CD4-positive, alpha-beta T cell treated with Interleukin-15 for 1 hour (primary cell): Measurements from ENCODE around the gene TRIM3.
"Not testable (repeated sequence)": the region's sequence is repeated elsewhere in the genome, so short reads cannot be mapped to it uniquely, and the experiment has no call there.

Source experiments
- DNase-seq: peaks from one replicate; pipeline ENCODE4 v3.0.0-alpha.2; 2020

TRIM3 gene

DNA sequence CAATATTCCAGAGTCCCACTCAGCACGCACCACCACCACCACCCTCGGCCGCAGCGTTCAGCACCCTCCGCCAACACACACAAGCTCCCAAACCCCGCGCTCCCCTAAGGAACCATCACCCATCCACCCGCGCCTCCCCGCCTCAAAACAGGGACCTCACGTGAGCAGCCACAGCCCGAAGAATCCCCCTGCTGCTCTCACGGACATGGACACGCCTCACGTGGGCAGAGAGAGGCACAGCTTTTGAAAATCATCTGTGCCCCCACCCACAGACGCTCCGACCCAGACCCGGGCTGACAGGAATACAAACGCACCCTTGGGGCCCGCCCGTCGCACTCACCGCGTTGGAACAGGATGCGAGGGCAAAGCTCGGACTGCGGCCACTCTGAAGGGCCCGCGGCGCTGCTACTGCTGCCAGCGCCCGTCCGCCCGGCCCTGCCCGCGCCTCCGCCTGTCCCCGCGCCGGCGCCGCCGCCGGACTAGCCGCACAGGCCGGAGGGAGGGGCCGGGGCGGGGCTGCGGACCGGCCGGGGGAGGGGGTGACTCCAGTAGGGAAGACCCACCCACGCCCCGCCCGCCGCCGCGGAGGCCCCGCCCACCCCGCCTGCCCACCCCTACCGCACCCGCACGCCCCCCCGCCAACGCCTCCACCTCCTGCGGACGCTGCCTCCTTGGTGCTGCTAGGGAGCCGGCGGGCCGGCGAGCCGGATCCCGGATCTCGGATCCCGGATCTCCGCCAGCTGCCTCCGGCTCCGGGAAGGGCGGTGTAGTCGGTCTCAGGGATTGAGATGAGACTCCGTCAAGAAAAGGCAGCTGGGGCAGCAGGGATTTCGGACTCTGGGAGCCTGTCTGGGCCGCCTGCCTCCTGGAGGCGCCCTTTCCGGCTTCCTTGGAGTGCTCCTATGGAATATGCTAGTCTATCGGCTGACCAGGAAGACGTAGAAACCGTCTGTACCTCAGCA is at the start of gene TRIM3:
Gene TRIM3 (minus strand): TSS at position 491 of the 962 bp plus-strand sequence. CDS start 8,246 bp downstream, outside the sequence.
- peak; percentile 82 for DNase-seq

DNA sequence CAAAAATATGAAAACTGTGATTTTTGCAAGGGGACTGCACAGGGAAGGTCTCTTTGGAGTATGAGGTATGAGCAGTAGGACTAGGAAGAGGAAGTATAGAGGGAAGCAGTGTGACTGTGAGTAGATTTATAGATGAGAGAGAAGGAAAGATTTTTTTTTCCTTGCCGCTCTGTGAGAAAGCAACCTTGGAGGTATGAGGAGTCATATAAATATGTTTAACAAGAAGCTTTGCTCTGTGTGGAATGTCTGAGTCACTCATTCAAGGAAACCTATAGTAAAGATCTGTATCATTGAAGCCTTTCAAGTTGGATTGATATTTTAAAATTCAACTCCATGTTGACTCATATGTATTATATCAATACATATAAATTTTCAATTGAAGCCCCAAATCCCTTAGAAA is 49.5 kb upstream of the TRIM3 start:
- DNase-seq, result no peak

DNA sequence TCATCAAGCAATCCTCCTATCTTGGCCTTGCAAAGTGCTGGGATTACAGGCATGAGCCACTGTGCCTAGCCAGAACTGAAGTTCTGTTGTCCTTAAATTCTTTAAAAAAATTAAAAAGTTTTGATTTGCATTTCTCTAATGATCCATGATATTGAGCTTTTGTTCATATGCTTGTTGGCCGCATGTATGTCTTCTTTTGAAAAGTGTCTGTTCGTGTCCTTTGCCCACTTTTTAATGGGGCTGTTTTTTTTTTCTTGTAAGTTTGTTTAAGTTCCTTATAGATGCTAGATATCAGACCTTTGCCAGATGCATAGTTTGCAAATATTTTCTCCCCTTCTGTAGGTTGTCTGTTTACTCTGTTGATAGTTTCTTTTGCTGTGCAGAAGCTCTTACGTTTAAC is 48.2 kb upstream of the TRIM3 start:
- not testable (repeated sequence) for DNase-seq

DNA sequence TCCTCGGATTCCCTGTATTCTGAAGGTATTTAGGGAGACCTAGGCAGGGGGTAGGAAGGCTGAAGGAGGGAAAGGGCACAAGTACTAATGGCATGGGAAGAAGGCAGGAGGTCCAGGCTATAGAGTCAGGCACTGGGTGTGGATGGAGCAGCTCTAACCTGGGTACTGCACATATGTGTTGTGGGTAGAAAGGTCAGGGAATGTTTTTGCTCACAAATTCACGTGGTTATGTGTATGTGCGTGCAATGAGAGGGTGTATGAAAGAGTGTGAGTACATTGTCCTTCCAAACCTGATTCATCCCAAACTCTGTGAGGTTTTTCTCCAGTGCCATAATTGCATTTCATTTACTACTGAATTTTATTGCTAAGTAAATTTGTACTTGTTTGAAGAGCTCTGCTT is 46.5 kb upstream of the TRIM3 start:
- DNase-seq, result no peak

DNA sequence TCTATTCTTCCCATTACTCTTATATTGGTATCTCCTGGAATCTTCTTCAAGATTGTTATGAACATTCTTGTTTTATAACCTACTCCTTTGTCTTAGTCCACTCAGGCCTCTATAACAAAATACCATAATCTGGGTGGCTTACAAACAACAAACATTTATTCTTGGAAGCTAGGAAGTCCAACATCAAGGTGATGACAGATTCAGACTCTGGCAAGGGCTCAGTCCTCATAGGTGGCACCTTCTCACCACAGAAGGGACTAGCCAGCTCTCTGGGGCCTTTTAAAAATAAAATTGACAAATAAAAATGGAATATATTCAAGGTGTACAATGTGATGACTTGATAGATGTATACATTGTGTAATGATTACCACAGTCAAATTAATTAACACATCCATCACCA is 43.1 kb upstream of the TRIM3 start:
- no peak for DNase-seq

DNA sequence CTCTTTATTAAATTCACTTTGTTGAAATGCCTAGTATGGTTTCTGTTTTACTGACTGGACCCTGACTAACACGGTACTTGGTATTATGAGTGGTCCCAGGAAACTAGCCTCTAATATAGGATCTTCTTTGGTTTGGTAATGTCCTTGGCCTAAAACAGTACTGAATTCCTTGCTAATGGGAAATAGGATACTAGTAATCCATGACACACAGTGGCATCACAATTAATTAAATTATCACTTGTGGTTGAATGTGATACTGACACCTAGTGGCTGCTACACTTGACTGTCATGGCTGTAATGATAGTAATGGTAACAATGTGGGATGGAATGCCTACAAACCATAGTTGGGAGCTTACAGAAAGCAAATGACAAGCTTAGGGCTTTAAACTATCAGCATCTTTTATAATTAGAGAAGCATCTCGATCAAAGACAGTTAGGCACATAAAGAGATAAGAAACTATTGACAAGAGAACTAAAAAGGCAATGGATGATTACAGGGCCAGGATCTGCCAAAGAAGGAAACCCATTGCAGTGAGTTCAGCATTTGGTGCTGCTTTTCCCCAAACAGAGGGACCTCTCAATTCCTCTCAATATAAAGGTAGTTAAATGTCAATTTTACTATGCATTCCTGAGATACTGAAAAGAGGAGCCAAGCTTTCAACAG is 32.0 kb upstream of the TRIM3 start:
- DNase-seq, result no peak

DNA sequence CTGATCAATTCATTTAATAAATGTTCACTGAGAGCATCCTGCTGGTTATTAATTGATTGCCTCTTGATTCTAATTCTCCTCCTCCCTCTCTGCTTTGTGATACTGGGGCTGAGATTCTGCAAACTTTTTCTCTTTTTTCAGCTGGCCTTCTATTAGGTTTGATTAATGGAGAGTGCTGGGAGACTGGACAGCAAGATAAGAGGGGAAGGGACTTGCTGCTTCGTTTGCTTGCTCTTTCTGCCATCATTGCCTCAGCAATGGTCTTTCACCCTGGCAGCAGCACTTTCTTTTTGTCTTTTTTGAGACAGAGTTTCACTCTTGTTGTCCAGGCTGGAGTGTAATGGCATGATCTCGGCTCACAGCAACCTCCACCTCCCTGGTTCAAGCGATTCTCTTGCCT is 30.4 kb upstream of the TRIM3 start:
- DNase-seq, result no peak

DNA sequence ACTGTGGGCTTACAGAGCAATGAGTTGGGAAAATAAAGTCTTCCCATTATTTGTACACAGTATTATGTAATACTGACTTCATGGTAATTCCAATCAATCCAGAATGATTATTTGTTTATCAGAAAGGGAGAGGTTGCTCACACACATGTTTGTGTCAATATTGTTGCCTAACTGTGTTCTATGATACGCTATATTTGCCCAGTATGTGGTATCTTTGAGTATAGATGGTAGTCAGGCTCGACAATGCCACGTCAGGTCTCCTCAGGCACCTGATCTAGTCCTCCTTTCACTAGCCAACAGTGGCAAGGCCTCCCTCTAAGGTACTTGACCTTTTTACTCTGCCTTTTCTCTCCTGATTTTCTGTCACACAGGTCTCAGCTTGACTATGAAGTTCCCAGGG is 28.6 kb upstream of the TRIM3 start:
- DNase-seq, result no peak

DNA sequence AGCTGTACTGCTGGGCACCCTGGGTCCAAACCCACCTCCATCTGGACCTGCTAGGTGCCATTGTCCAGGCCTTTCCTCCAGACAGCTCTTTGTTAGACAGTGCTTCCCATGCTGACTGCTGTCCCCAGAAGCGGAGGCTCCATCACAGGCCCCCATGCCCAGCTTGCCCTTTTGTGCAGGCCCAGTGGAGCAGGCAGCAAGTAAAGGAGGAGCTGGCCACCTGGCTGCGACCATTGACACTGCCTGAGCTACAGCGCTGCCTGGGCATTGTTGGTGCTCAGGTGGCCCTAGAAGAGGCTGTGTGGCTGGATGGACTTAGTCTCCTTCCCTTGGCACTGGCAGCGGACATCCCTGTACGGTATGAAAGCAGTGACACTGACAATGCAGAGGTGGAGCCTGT is 24.8 kb upstream of the TRIM3 start:
- no peak for DNase-seq

DNA sequence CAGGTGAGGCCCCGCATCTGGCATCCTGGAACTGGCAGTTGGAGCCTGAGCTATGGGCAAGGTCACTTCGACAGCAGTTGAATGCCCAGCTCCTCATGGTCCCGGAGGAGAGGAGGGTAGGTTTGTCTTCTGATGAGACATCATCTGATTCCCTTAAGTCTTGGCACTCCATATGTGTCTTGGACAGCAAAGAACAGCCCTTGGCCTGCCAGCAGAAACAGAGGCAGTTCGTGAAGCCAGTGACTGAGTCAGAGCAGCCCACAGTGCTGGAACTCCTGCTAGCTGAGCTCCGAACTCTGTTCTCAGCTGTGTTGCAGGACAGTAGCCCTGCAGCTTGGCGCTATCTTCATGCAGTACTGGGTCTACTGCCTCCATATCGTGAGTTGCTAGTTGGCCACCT is 24.4 kb upstream of the TRIM3 start:
- DNase-seq, result no peak

DNA sequence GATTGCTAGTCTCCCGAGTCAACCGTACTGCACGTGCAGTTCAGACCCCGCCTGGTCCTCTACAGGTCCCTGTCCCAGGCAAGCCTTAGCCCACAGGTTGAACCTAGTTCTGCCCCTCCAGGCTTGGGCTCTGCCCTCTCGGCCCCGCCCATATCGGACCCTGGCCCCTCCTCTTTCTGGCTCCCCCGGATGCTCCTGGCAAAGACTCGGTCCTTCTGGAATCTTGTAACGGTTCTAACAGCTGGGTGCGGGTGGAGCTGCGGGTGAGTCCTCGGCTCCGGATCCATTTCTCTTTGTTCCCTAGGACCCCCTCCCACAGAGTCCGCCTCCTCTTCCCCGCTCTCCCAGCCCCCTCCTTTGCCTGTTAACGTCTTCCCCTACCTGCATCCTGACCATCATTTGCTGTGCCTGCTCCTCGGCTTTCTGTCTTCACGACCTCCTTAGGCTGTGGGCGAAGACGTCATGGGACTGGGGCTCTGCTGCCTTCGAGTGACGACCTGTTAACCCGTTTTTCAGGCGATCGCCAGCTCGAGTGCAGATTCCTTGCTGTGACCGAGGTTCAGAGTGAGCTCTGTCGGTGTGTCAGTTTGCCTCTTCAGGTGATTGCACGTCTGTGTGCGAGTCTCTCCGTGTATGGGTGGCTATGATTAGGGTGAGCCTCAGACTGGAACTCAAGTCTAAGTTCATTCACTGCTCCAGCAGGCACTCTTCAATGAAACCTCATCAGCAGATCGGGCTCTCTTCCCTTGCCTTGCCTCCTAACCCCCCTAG is 23.5 kb upstream of the TRIM3 start, which contains the start of gene DNHD1:
Gene DNHD1 (plus strand): TSS at position 212 of the 771 bp plus-strand sequence. CDS start 936 bp downstream, outside the sequence.
- no peak for DNase-seq

DNA sequence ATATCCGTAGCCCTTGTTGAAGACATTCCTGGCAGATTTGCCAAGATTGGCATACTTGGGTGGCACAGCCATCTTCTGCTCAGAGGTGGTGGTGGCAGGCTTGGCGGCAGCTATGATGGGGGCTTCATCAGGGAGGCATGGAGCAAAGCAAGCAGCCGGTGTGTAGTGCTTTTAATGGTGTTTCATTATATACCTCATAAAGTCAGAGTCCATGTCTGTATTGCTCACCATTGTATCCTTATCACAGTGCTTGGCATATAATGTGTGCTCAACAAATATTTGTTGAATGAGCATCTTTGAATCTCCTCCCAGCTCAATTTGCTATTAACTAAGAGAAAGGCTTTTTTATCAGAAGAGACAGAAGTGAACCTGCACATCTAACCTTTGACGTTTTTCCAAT is 15.6 kb upstream of the TRIM3 start:
- DNase-seq, result no peak

DNA sequence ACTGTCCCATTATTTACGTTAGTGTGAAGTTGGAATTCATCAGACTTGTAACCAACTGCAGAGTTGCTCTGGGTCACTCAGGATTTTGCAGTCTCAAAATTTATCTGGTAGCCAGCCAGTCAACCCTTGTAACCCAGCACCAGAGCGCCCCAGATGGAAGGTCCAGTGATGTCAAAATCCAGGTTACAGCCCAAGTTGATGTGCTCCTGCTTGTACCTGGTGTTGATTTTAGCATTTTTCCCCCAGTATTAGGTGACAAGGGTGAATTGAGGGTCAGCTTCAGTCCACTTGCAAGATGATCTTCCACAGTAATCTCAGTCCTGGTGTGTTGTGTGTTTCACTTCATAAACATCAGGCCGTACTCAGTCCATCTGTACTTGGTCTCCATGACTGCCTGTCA is 15.1 kb upstream of the TRIM3 start:
- DNase-seq, result no peak

DNA sequence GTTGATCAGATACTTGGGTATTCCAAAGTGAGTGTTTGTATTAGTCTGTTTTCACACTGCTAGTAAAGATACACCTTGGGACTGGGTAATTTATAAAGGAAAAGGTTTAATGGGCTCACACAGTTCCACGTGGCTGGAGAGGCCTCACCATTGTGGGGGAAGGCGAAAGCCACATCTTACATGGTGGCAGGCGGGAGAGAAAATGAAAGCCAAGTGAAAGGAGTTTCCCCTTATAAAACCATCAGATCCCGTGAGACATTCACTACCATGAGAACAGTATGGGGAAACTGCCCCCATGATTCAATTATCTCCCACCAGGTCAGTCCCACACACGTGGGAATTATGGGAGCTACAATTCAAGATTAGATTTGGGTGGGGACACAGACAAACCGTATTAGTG is 14.6 kb upstream of the TRIM3 start:
- DNase-seq, result no peak

DNA sequence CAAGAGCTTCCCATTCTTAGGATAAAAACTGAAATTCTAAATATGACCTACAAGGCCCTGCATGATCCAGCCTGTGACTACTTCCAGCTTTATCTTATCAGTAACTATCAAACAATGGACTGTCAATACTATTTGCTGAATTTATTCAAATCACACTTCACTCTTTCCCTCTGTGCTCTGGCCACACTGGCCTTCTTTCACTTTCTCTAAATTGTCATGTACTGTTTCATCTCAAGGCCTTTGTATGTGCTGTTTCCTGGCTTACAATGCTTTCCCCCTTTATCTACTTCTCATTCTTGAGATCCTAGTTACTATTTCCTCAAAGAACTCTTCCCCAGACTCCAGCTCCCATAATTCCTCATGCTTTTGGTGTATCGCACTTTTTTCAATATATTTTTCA is 13.2 kb upstream of the TRIM3 start:
- no peak for DNase-seq

DNA sequence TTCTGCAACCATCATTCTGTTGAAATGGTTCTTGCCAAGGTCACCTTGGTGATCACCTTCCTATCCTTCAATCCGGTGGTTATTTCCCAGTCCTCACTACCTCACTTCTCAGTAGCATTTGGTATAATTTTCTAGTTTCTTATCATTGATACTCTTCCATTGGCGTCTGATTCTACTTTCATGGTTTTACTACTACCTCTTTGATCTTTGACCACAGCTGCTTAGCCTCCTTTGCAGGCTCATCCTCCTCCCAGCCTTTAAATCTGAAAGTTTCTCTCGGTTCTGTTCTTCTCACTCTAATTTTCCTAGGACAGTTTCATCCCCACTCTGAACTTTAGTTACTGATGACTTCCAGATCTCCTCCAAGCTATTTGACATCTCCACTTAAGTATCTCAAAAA is 12.5 kb upstream of the TRIM3 start:
- DNase-seq, result no peak

DNA sequence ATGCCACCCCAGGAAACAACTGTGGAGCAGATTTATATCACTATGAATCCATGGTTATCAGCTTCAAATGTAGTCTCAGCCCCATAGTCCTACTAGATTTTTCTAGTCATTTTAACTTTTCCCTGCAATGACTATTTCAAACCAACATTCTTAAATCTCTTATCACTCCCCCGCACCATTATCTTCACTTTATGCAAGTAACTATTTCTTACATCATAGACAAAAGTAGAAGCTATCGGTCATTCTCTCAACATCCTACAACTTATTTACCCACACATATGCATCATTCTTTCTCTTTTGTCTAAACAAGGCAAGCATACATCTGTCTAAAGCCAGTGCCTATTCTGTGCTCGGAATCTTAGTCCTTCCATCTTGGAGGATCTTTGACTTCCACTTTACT is 11.9 kb upstream of the TRIM3 start:
- DNase-seq, result no peak

DNA sequence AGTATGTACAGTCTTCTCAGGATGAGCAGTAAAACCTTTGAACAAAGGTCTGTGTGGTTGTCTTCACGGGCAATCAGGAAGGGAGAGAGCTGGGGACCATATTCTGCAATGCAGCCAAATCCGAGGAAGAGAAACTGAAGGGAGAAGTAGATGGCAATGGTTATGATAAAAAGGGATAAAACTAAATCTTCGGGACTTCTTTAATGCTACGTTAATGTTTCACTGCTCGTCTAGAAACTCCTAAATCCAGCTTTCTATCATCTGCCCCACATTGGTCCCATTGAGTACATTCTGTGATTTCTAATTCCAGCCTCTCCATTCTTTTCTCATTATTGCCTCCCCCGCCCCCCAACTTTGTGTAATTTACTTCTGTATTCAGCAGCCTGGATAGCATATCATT is 9.3 kb upstream of the TRIM3 start:
- DNase-seq, result no peak

DNA sequence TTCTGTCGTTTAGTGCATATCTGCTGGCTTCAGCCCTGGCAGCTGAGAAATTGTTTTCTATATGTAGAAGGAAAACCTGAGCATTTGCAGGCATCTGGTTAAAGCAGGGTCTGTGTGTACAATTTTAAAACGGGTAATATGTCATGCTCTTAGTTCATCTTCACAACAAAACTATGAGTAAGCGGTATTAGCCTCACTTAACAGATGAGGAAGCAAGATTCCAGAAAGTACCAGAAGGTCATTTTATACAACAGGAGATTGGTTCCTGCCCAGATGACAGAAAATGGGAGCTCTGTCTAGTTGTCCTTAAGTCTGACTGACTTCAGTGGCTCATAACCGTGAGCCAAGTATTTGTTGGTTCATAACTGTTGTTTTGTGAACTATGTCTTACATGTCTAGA is 8.7 kb upstream of the TRIM3 start:
- no peak for DNase-seq

DNA sequence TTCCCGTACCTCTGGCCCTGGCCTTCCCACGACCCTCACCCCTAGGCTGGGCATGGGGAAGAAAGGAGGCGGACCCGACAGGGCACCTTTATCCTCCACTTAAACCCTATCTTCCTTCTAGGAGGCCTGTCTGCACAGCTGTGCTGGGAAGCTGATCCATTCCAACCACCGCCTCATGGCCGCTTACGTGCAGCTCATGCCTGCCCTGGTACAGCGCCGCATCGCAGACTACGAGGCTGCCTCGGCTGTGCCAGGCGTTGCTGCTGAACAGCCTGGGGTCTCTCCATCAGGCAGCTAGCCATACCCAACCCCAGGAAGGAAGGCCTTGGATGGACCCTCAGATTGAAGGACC is 8.2 kb upstream of the TRIM3 start:
- no peak for DNase-seq

DNA sequence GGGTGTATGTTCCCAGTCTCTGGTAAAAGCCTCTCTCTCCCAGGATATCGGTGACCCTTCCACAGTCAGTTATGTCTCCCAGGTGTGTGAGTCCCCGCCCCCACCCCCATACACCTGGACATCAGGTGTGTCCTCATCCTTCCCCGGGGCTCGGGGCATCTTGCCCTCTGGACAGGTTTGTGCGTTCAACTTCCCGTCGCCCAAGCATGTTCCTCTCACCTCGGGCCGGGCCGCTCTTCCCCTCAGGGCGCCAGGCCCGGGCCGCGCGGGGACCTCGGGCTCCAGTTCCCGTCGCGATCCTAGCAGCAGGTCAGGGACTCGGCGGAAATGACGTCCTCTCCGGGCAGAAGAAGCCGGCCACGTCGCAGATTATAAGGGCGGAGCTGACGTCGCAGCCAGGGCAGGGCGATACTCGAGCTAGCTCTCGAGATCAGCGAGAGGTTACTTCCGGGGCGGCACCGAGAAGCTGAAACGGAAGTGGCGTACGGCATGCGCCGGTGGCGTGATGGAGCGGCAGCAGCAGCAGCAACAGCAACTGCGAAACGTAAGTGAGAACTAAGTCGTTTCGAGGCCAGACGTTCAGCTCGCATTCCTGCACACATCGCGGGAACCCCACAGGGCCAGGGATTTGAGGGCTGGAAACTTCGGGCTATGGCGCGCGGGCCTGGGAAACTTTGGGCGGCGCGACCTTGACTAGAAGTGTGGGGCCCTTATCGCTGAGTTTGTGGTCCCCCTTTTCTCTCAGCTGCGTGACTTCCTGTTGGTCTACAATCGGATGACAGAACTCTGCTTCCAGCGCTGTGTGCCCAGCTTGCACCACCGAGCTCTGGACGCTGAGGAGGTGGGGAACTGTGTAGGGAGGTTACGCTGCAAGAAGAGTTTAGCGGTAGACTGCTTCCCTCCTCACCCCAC is 7.5 kb upstream of the TRIM3 start, which contains the start of the genes ARFIP2 and TIMM10B:
Gene ARFIP2 (minus strand): TSS at position 320 of the 912 bp plus-strand sequence. CDS start 910 bp downstream, outside the sequence.
Gene TIMM10B (plus strand): TSS at position 490 of the 912 bp plus-strand sequence. CDS start 16 bp downstream, at position 506.
- DNase-seq, result peak; percentile 98

DNA sequence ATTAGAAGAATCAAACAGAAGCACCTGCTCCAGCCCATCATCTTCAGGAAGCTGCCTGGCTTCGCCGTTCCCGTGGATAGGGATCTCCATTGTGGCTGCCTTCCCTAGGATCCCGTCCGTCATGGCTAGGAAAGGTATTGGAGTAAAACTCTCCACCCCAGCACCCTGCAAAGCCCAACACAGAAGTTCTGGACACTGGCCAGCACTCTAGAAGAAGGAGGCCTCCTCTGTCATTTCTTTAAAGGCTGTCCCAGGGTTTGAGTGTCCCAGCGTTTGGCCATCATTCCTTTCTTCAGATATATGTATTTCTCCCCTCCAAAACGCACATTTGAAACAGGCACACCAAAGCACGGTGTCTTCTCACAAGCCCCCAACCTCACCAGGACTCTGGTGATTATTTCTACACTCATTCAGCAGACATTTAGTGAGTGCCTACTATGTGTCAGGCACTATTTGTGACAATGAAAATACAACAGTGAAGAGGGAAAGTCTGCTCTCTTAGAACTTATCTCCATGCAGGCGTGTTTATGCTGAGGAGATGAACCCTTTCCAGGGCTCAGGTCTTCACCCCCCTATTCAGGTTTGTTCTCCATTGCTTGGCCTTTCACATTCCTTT is 6.7 kb upstream of the TRIM3 start:
- DNase-seq, result no peak
